HFF-Myc (cell line): Measurements from ENCODE around the gene APOH.

ENCODE experiments used
- DNase-seq: peaks from one replicate; pipeline ENCODE4 v3.0.0-alpha.2; 2011; ENCODE audit warnings: low read depth; ENCODE audit errors: extremely low read depth
- H3K4me3 ChIP-seq: replicated peaks from 2 replicates; pipeline ENCODE4 v1.5.1; 2011; ENCODE audit warnings: low read depth, mild to moderate bottlenecking, control low read depth, low read length
- TF ChIP-seq, protein P1 (sequence below): IDR thresholded peaks from 2 replicates; pipeline ENCODE4 v1.5.1; 2012; ENCODE audit warnings: mild to moderate bottlenecking, low read depth, low read length, control low read depth; ENCODE audit errors: missing control alignments

Gene APOH

DNA sequence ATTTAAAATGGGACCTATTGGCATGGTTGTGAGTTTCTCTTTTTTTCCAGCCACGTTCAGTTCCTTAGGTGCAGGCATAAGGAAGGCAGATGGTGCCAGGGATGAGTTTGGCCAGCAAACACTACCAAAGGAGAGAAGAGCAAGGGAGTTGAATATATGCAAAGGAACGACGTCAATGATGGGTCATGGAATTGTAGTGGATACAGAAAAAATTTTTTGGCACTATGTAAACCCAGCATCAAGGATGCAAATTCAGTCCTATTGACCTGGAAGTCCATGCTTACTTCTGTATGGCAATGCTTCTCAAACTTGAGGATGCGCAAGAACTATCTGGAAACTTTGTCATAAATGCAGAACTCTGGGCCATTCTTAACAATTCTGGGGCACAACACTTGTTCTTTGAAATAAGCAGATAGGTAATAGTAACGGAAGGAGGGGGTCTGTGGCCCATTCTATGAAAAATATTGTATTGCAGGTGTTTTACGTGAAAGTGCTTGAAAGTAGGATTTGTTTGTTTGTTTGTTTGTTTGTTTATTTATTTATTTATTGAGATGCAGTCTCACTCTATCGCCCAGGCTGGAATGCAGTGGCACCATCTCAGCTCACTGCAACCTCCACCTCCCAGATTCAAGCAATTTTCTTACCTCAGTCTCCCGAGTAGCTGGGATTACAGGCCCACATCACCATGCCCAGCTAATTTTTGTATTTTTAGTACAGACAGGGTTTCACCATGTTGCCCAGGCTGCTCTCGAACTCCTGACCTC is 18.0 kb downstream of the APOH start:
- H3K4me3 ChIP-seq = no peak overlapping the region
- DNase-seq = no peak
- TF ChIP-seq, protein P1, sequence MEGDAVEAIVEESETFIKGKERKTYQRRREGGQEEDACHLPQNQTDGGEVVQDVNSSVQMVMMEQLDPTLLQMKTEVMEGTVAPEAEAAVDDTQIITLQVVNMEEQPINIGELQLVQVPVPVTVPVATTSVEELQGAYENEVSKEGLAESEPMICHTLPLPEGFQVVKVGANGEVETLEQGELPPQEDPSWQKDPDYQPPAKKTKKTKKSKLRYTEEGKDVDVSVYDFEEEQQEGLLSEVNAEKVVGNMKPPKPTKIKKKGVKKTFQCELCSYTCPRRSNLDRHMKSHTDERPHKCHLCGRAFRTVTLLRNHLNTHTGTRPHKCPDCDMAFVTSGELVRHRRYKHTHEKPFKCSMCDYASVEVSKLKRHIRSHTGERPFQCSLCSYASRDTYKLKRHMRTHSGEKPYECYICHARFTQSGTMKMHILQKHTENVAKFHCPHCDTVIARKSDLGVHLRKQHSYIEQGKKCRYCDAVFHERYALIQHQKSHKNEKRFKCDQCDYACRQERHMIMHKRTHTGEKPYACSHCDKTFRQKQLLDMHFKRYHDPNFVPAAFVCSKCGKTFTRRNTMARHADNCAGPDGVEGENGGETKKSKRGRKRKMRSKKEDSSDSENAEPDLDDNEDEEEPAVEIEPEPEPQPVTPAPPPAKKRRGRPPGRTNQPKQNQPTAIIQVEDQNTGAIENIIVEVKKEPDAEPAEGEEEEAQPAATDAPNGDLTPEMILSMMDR = no peak

DNA sequence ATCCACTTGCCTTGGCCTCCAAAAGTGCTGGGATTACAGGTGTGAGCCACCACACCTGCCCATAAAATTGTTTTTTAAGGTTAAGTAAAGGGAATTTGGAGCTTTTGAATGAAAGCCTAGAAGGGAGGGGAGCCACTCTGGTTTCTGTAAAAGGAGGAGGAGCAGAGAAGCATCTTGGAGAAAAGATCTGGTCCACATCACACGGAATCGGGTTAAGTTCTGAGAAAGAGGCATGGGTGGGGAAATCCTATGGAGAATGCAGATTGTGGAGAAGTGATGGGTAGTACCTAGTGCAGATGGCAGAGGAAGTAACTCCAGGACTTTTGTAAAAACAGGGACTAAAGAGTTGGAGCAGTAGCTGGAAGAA is 19.0 kb downstream of the APOH start:
- TF ChIP-seq, protein P1 = no peak
- no peak overlapping the region for H3K4me3 ChIP-seq

DNA sequence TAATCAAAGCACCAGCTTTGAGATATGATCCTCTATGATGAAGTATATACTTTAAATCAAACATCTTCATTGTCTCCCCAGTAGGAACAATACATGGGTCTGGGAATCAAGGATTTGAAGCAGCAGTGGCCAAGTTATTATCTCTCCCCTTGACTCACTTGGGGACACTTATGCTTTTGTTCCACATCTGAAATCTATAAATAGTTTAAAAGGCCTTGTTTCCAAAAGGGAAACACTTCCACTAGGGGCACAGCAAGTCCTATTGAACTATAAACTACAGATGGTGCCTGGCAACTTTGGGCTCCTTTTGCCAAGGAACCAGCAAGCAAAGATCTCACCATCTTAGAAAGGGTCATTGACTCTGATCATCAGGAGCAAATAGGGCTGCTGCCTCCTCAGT is 21.3 kb downstream of the APOH start:
- TF ChIP-seq, protein P1 = no peak
- no peak overlapping the region for H3K4me3 ChIP-seq
- DNase-seq = no peak

More for the DNA sequence above, 19.0 kb downstream of the APOH start:
- DNase-seq = no peak

DNA sequence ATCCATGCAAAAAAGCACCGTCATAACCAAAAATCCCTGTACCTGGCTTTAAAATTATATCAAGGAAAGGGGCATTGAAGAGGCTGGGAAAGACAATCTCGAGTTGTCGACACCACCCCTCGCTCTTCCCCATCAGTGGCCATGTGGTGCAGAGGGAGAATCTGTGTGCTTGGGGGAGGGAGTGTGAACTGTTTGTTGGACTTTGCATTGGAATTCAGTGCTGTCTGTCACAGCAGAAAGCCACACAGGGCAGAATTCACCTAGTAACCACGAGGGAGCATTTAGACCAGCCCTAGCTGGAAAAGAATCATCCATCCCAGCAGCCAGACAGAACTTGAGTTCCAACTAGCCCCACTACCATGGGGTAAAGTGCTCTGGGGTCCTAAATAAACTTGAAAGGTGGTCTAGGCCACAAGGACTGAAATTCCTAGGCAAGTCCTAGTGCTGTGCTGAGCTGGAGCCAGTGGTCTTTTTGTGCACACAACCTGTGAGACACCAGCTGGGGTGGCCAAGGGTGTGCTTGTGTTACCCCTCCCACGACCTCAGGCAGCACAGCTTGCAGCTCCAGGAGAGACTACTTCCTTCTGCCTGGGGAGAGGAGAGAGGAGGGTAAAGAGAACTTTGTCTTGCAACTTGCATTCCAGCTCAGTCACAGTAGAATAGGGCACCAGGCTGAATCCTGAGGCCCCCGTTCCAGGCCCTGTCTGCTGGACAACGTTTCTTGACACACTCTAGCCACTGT is 25.8 kb downstream of the APOH start:
- no peak overlapping the region for H3K4me3 ChIP-seq
- no peak for DNase-seq
- TF ChIP-seq, protein P1 = no peak

DNA sequence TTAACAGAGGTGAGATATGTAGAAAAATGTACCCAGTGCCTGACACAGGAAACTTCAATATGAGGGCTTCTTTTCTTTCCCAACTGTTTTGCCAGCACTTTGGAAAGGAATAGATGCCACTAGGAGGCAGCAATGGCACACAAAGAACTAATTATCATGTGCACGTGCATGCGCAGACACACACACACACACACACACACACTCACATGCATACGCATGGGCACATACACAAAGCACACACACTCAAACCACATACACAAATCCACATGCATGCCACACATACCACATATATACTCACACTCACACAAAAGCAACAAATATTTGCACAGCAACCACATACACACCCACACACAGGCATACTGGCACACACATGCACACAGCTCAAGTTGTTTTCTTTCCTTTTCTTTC is 28.5 kb downstream of the APOH start:
- TF ChIP-seq, protein P1 = peak; percentile 78
- DNase-seq = peak; percentile 64

DNA sequence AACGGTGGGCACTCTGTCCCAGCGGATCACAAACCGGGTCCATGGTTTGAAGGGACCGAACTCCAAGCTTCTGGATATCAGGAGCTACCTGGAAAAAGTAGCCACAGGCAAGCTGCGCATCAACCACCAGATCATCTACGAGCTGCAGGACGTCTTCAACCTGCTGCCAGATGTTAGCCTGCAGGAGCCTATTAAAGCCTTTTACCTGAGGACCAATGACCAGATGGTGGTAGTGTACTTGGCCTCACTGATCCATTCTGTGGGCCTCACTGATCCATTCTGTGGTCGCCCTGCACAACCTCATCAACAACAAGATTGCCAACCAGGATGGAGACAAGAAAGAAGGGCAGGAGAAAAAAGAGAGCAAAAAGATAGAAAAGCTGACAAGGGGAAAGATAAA is 31.0 kb downstream of the APOH start:
- no peak for DNase-seq

More for the DNA sequence above, 28.5 kb downstream of the APOH start:
- no peak overlapping the region for H3K4me3 ChIP-seq

More for the DNA sequence above, 31.0 kb downstream of the APOH start:
- H3K4me3 ChIP-seq = no peak overlapping the region
- TF ChIP-seq, protein P1 = no peak
